CD4-positive, alpha-beta T cell treated with Interleukin-15 for 1 hour (primary cell): Measurements from ENCODE around the gene PDPK1.
"Not testable (repeated sequence)": the region's sequence is repeated elsewhere in the genome, so short reads cannot be mapped to it uniquely, and the experiment has no call there.

Experiments
- DNase-seq: peaks from one replicate; pipeline ENCODE4 v3.0.0-alpha.2; 2020

Gene PDPK1

GRCh38 chr16:2595393-2596205 lies 57.8 kb downstream of the PDPK1 start:
- DNase-seq, result no peak

- DNase-seq, result no peak
Observed at GRCh38 chr16:2596747-2597559, 59.1 kb downstream of the PDPK1 start.

- DNase-seq, result no peak
Observed at GRCh38 chr16:2597560-2597902, 59.7 kb downstream of the PDPK1 start.

- DNase-seq, result no peak
Observed at GRCh38 chr16:2598133-2598641, 60.4 kb downstream of the PDPK1 start.

GRCh38 chr16:2598723-2599122 lies 60.9 kb downstream of the PDPK1 start:
- DNase-seq, result no peak

GRCh38 chr16:2599165-2599564 lies 61.3 kb downstream of the PDPK1 start:
- not testable (repeated sequence) for DNase-seq

GRCh38 chr16:2599785-2600184 lies 62.0 kb downstream of the PDPK1 start:
- DNase-seq, result not testable (repeated sequence)

GRCh38 chr16:2601301-2602025 lies 63.6 kb downstream of the PDPK1 start:
- not testable (repeated sequence) for DNase-seq

GRCh38 chr16:2602175-2602574 lies 64.4 kb downstream of the PDPK1 start:
- DNase-seq, result not testable (repeated sequence)

- peak; percentile 87 for DNase-seq
Observed at GRCh38 chr16:2603165-2604015, 65.6 kb downstream of the PDPK1 start.

- DNase-seq, result not testable (repeated sequence)
Observed at GRCh38 chr16:2604016-2604369, 66.2 kb downstream of the PDPK1 start.

GRCh38 chr16:2606820-2607219 lies 69.0 kb downstream of the PDPK1 start:
- not testable (repeated sequence) for DNase-seq

- DNase-seq, result not testable (repeated sequence)
Observed at GRCh38 chr16:2609345-2609744, 71.5 kb downstream of the PDPK1 start.

- DNase-seq, result no peak
Observed at GRCh38 chr16:2609827-2610470, 72.1 kb downstream of the PDPK1 start.

GRCh38 chr16:2610781-2611498 lies 73.1 kb downstream of the PDPK1 start:
- no peak for DNase-seq

- DNase-seq, result no peak
Observed at GRCh38 chr16:2611499-2611862, 73.7 kb downstream of the PDPK1 start.

- not testable (repeated sequence) for DNase-seq
Observed at GRCh38 chr16:2611877-2612276, 74.1 kb downstream of the PDPK1 start.

GRCh38 chr16:2613251-2613650 lies 75.4 kb downstream of the PDPK1 start:
- DNase-seq, result not testable (repeated sequence)

GRCh38 chr16:2614761-2615191 lies 77.0 kb downstream of the PDPK1 start:
- DNase-seq, result no peak

- DNase-seq, result not testable (repeated sequence)
Observed at GRCh38 chr16:2618964-2619363, 81.1 kb downstream of the PDPK1 start.

GRCh38 chr16:2619628-2620027 lies 81.8 kb downstream of the PDPK1 start:
- not testable (repeated sequence) for DNase-seq
